ENCODE results near the gene ATP2C1. TPM values are rescaled to one million over a fixed set of nuclear protein-coding genes. Genes with fewer than 3 reads are reported as not detected.
A peak's percentile ranks its signal among the peaks of the same experiment; 100 is the strongest.

The ATP2C1 gene
- total and polyA plus RNA-seq, 2 donors (not counting 1 experiment from before 2014, with no cell fraction given): 23.9 to 59.2 TPM

- ChIA-PET CTCF (interaction anchor here (1.5 to 1.6 kb wide), 2 partner anchors 15 to 132 kb away, joined by 6 to 9 read pairs; partner anchors contain the start of gene ATP2C1), POLR2A (interaction anchor here (1.3 to 2.0 kb wide), 2 partner anchors 132 to 1392 kb away, joined by 3 to 11 read pairs; partner anchors contain the start of genes ATP2C1 and DNAJC13)
- Histone ChIP-seq H3K27ac (ENCODE audit: low read length in 2 of 2) (peak overlapping the region in 1 of 2 donors; percentile 94), H2AFZ (ENCODE audit: insufficient read depth, low read depth, low read length, poor library complexity, severe bottlenecking) (peak overlapping the region; percentile 92), H3K4me1 (ENCODE audit: control insufficient read depth in 2 of 2, insufficient read depth in 2 of 2, low read length in 2 of 2) (peaks cover 32 to 39% of the 10 kb centered on the region in 2 donors), H3K9ac (ENCODE audit: low read length) (peak overlapping the region; percentile 90), H3K4me2 (replicated peaks; ENCODE audit: low read depth, low read length, poor library complexity, severe bottlenecking) (peak overlapping the region; percentile 80), H3K27me3 (replicated peaks in 1 of 4; ENCODE audit: control extremely low read depth in 1 of 4, control insufficient read depth in 3 of 4, insufficient read depth in 4 of 4, low read length in 3 of 4) (no peaks in the 10 kb centered on the region), H3K9me3 (ENCODE audit: control extremely low read depth in 1 of 3, control insufficient read depth in 2 of 3, insufficient read depth in 1 of 3, low read length in 2 of 3) (no peaks in the 10 kb centered on the region), H3K79me2 (ENCODE audit: control insufficient read depth, insufficient read depth, low read length) (peaks cover 50% of the 10 kb centered on the region), H3K4me3 (ENCODE audit: control extremely low read depth in 1 of 5, extremely low read depth in 1 of 5, insufficient read depth in 1 of 5, low read depth in 2 of 5, low read length in 4 of 5) (peak overlapping the region in 4 of 5 experiments; percentile 90 to 95 (median 93)), H4K20me1 (ENCODE audit: control insufficient read depth, insufficient read depth, low read length, poor library complexity, severe bottlenecking) (no peaks in the 10 kb centered on the region), H3K36me3 (replicated peaks in 1 of 2; ENCODE audit: control extremely low read depth in 1 of 2, control insufficient read depth in 1 of 2, extremely low read depth in 1 of 2, insufficient read depth in 2 of 2, low read length in 1 of 2) (peaks cover 6 to 13% of the 10 kb centered on the region in 2 experiments)
- peak overlapping the region; percentile 98 for H3K27ac Mint-ChIP-seq
- ATAC-seq (ENCODE audit: low read depth): no peak
- H3K4me3 Mint-ChIP-seq: peak overlapping the region; percentile 97
- no peaks in the 10 kb centered on the region for H3K27me3 Mint-ChIP-seq
- WGBS (ENCODE audit: insufficient coverage): no CpG with 5 or more reads among the region's 1 CpG
- H3K9me3 Mint-ChIP-seq (ENCODE audit: insufficient read depth): no peaks in the 10 kb centered on the region
- intact Hi-C loops (cut with micrococcal nuclease): loop anchor here (5.0 kb wide), 1 partner anchor 913 kb away; no protein-coding TSS in a partner anchor
- peaks cover 57% of the 10 kb centered on the region for H3K4me1 Mint-ChIP-seq
- TF ChIP-seq CTCF (IDR thresholded peaks at IDR 0.05) (no peak), EZH2 (IDR thresholded peaks at IDR 0.05; ENCODE audit: borderline replicate concordance, insufficient read depth, low read depth, low read length, poor library complexity, severe bottlenecking) (no peak)
- no peak for DNase-seq
Measured at GRCh38 chr3:131025539-131025938, 131.7 kb downstream of the ATP2C1 start.

All from B cell (primary cell).